ENCODE results near the gene GLYR1.

DNA sequence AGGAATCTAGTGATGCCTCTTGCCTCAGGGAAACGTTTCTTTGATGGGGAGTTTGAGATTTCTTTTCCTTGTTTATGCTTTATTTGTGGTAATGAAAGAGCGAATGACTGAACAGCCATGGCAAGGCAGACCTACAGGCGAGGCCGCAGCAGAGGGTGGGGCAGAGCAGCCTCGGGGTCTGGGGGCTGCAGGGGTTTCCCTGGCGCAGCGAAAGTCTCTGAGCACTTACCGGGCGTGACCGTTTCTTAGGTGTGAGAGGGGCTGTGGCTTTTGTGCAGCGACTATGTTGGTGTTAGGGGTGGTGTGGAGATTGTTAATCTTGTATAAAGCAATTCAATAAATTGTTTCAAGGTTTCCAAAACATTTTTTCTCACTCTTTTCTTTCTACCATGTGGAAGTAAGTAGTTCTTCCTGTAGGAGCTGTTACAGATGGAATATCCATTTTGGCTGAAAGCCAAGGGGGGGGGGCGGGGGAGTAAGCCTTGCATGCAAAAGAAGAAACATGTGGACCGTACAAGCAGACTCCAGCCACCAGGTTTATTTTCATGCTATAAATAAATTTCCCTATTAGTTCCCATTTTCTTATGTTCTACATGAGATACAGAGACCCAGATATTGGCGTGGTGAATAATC, 35.0 kb upstream of the GLYR1 start:
- TF ChIP-seq, protein P1, sequence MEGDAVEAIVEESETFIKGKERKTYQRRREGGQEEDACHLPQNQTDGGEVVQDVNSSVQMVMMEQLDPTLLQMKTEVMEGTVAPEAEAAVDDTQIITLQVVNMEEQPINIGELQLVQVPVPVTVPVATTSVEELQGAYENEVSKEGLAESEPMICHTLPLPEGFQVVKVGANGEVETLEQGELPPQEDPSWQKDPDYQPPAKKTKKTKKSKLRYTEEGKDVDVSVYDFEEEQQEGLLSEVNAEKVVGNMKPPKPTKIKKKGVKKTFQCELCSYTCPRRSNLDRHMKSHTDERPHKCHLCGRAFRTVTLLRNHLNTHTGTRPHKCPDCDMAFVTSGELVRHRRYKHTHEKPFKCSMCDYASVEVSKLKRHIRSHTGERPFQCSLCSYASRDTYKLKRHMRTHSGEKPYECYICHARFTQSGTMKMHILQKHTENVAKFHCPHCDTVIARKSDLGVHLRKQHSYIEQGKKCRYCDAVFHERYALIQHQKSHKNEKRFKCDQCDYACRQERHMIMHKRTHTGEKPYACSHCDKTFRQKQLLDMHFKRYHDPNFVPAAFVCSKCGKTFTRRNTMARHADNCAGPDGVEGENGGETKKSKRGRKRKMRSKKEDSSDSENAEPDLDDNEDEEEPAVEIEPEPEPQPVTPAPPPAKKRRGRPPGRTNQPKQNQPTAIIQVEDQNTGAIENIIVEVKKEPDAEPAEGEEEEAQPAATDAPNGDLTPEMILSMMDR (IDR thresholded peaks at IDR 0.05; ENCODE audit: poor library complexity, severe bottlenecking): no peak
- TF ChIP-seq POLR2AphosphoS5 (IDR thresholded peaks at IDR 0.05) (no peak), RAD21 (conservative IDR thresholded peaks at IDR 0.05) (no peak), MXI1 (conservative IDR thresholded peaks at IDR 0.05; ENCODE audit: poor library complexity, severe bottlenecking) (no peak), EZH2 (IDR thresholded peaks at IDR 0.05; ENCODE audit: borderline replicate concordance, insufficient read depth, low read length, poor library complexity, severe bottlenecking) (no peak)
- TF ChIP-seq, protein P2, sequence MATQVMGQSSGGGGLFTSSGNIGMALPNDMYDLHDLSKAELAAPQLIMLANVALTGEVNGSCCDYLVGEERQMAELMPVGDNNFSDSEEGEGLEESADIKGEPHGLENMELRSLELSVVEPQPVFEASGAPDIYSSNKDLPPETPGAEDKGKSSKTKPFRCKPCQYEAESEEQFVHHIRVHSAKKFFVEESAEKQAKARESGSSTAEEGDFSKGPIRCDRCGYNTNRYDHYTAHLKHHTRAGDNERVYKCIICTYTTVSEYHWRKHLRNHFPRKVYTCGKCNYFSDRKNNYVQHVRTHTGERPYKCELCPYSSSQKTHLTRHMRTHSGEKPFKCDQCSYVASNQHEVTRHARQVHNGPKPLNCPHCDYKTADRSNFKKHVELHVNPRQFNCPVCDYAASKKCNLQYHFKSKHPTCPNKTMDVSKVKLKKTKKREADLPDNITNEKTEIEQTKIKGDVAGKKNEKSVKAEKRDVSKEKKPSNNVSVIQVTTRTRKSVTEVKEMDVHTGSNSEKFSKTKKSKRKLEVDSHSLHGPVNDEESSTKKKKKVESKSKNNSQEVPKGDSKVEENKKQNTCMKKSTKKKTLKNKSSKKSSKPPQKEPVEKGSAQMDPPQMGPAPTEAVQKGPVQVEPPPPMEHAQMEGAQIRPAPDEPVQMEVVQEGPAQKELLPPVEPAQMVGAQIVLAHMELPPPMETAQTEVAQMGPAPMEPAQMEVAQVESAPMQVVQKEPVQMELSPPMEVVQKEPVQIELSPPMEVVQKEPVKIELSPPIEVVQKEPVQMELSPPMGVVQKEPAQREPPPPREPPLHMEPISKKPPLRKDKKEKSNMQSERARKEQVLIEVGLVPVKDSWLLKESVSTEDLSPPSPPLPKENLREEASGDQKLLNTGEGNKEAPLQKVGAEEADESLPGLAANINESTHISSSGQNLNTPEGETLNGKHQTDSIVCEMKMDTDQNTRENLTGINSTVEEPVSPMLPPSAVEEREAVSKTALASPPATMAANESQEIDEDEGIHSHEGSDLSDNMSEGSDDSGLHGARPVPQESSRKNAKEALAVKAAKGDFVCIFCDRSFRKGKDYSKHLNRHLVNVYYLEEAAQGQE (IDR thresholded peaks at IDR 0.05; ENCODE audit: borderline replicate concordance): no peak

Data from neural cell (in vitro differentiated cells).